ENCODE measurements around the gene DYNC2H1. TPM values are rescaled to one million over a fixed set of nuclear protein-coding genes. Genes with fewer than 3 reads are reported as not detected.

Gene DYNC2H1
- total and polyA plus RNA-seq, 12 donors = 2.2 to 5.9 (median 3.9) TPM

GRCh38 chr11:103241574-103241973, 132.3 kb downstream of the DYNC2H1 start:
- intact Hi-C loops (cut with DNase I) = loop anchor here in 1 of 10 donors (10.0 kb wide), 1 partner anchor 63 kb away; no protein-coding TSS in a partner anchor
- ATAC-seq (no peak), DNase-seq (no peak)
- H3K36me3 ChIP-seq = peaks cover 0 to 30% (median 0%) of the 10 kb centered on the region in 9 donors
- no peak overlapping the region for H3K27ac ChIP-seq
- TF ChIP-seq, protein P1, sequence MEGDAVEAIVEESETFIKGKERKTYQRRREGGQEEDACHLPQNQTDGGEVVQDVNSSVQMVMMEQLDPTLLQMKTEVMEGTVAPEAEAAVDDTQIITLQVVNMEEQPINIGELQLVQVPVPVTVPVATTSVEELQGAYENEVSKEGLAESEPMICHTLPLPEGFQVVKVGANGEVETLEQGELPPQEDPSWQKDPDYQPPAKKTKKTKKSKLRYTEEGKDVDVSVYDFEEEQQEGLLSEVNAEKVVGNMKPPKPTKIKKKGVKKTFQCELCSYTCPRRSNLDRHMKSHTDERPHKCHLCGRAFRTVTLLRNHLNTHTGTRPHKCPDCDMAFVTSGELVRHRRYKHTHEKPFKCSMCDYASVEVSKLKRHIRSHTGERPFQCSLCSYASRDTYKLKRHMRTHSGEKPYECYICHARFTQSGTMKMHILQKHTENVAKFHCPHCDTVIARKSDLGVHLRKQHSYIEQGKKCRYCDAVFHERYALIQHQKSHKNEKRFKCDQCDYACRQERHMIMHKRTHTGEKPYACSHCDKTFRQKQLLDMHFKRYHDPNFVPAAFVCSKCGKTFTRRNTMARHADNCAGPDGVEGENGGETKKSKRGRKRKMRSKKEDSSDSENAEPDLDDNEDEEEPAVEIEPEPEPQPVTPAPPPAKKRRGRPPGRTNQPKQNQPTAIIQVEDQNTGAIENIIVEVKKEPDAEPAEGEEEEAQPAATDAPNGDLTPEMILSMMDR (IDR thresholded peaks at IDR 0.05) = no peak
- H3K4me1 ChIP-seq = no peaks in the 10 kb centered on the region
- WGBS, 2 donors = 81 to 92% methylated on average over 6 of the region's 6 CpGs
- no peak overlapping the region for H3K4me3 ChIP-seq
- H3K27me3 ChIP-seq = no peaks in the 10 kb centered on the region
- H3K9me3 ChIP-seq = no peaks in the 10 kb centered on the region

DNA sequence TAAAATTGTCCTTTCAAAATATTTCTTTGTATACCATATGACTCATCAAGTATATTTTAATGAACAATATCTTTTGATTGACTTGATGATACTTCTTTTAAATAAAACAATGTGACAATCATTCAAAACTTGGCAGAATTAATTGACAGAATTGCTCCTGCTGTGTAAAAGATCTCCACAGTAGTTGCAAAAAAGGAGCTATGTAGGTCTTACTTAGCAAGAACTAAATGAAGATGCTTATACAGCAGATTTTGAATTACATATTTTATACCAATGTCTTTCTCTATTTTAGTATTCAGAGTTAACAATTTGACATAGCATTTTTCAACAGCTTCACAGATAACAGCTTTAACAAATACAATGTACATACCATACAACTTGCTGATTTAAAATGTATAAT, 144.9 kb downstream of the DYNC2H1 start:
- TF ChIP-seq, protein P1 (IDR thresholded peaks at IDR 0.05) = no peak

DNA sequence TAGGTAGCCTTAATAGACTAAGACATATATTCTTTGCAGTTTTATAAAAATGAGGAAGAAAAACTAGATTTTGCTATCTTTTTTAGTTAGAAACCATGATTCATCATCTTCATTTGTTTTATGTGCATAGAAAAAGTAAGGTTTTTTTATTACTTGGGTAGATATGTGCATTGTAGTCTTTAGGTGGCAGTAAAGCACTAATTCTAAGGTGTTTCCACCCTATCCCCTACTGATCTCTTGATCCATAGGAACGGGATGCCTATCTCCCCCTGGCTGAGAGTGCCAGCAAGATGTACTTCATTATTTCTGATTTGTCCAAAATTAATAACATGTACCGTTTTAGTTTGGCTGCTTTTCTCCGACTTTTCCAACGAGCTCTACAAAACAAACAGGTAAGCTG, 148.1 kb downstream of the DYNC2H1 start:
- H3K36me3 ChIP-seq = peaks cover 0 to 65% (median 0%) of the 10 kb centered on the region in 9 donors
- no peaks in the 10 kb centered on the region for H3K4me1 ChIP-seq
- no peak overlapping the region for H3K4me3 ChIP-seq
- no peak overlapping the region for H3K27ac ChIP-seq
- ATAC-seq = no peak
- TF ChIP-seq, protein P1 (IDR thresholded peaks at IDR 0.05) = peak in 6 of 9 donors; percentile 10 to 44 (median 18)
- no peaks in the 10 kb centered on the region for H3K27me3 ChIP-seq
- WGBS, 2 donors = 74 to 78% methylated on average over 4 of the region's 4 CpGs
- no peaks in the 10 kb centered on the region for H3K9me3 ChIP-seq
- DNase-seq = no peak
- intact Hi-C loops (cut with DNase I) = loop anchor here in 1 of 10 donors (5.0 kb wide), 1 partner anchor 345 kb away; no protein-coding TSS in a partner anchor

More for the DNA sequence above, 144.9 kb downstream of the DYNC2H1 start:
- intact Hi-C loops (cut with DNase I) = no loop called here
- Histone ChIP-seq H3K27me3 (no peaks in the 10 kb centered on the region), H3K36me3 (peaks cover 0 to 51% (median 0%) of the 10 kb centered on the region in 9 donors), H3K27ac (no peak overlapping the region), H3K9me3 (no peaks in the 10 kb centered on the region), H3K4me3 (no peak overlapping the region), H3K4me1 (no peaks in the 10 kb centered on the region)
- no peak for ATAC-seq
- no peak for DNase-seq

GRCh38 chr11:103266167-103266831, 157.1 kb downstream of the DYNC2H1 start:
- no peaks in the 10 kb centered on the region for H3K27me3 ChIP-seq
- H3K27ac ChIP-seq = no peak overlapping the region
- H3K36me3 ChIP-seq = peaks cover 0 to 16% (median 0%) of the 10 kb centered on the region in 9 donors
- 89 to 95% methylated on average over 9 of the region's 9 CpGs for WGBS, 2 donors
- DNase-seq (no peak), ATAC-seq (no peak)
- H3K4me1 ChIP-seq = no peaks in the 10 kb centered on the region
- no peaks in the 10 kb centered on the region for H3K9me3 ChIP-seq
- H3K4me3 ChIP-seq = no peak overlapping the region
- TF ChIP-seq, protein P1 (IDR thresholded peaks at IDR 0.05) = no peak
- intact Hi-C loops (cut with DNase I) = no loop called here

All from heart right ventricle (tissue), 16 donors.